GM18520 (cell line): ENCODE data around the gene TAOK3.
"Not testable (repeated sequence)": the region's sequence is repeated elsewhere in the genome, so short reads cannot be mapped to it uniquely, and the experiment has no call there.

ENCODE experiments used
- ATAC-seq: cut with Tn5 transposase; IDR thresholded peaks from one replicate; pipeline ENCODE4 v1.9.1; 2021; ENCODE audit not compliant: unreplicated experiment

Gene TAOK3

GRCh38 chr12:118145113-118145797 lies 227.5 kb downstream of the TAOK3 start:
- no peak for ATAC-seq

DNA sequence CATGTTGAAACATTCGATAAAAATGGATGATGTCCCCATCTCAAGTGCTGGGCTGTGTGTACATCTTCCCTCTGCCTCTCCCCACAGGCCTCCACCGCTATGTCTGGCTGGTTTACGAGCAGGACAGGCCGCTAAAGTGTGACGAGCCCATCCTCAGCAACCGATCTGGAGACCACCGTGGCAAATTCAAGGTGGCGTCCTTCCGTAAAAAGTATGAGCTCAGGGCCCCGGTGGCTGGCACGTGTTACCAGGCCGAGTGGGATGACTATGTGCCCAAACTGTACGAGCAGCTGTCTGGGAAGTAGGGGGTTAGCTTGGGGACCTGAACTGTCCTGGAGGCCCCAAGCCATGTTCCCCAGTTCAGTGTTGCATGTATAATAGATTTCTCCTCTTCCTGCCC lies 228.2 kb downstream of the TAOK3 start:
- no peak for ATAC-seq

- ATAC-seq = no peak
Observed at GRCh38 chr12:118140825-118141224, 231.9 kb downstream of the TAOK3 start.

- no peak for ATAC-seq
Observed at GRCh38 chr12:118137148-118137678, 235.5 kb downstream of the TAOK3 start.

DNA sequence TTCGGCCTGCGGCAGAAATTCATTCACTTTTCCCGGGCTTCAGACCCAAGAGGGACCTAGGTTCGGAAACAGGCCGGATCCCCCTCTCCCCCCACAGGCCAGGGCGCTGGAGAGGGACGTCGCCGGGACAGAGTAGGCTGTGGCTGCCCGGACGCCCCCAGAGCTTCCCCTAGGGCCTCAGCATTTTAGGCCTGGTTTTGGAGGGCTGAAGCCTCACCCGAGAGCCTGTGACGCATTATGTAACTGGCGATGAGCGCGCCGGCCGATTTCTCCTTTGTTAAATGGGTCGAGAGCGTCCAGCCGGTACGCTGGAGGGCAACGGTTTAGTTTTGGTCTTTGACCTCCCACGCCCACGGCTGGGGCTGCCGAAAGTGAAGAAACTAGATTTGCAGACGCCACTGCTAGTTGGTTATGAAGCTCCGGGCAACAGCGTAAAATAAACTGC lies 236.1 kb downstream of the TAOK3 start:
- ATAC-seq = no peak

GRCh38 chr12:118135788-118136558 lies 236.7 kb downstream of the TAOK3 start, which contains the start of gene PEBP1:
TSS of gene PEBP1 (plus strand) at chr12:118136124. CDS start at chr12:118136210, 86 bp downstream.
- ATAC-seq = peak; percentile 91

GRCh38 chr12:118129436-118129835 lies 243.3 kb downstream of the TAOK3 start:
- ATAC-seq = not testable (repeated sequence)

DNA sequence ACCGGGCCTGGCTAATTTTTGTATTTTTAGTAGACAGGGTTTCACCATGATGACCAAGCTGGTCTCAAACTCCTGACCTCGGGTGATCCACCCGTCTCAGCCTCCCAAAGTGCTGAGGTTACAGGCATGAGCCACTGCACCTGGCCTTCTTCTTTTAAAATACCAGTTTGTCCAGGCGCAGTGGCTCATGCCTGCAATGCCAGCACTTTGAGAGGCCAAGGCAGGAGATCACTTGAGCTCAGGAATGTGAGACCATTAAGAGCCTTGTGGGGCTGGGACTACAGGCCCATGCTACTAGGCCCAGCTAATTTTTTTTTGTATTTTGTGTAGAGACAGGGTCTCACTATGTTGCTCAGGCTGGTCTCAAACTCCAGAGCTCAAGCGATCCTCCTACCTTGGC lies 244.8 kb downstream of the TAOK3 start:
- no peak for ATAC-seq

DNA sequence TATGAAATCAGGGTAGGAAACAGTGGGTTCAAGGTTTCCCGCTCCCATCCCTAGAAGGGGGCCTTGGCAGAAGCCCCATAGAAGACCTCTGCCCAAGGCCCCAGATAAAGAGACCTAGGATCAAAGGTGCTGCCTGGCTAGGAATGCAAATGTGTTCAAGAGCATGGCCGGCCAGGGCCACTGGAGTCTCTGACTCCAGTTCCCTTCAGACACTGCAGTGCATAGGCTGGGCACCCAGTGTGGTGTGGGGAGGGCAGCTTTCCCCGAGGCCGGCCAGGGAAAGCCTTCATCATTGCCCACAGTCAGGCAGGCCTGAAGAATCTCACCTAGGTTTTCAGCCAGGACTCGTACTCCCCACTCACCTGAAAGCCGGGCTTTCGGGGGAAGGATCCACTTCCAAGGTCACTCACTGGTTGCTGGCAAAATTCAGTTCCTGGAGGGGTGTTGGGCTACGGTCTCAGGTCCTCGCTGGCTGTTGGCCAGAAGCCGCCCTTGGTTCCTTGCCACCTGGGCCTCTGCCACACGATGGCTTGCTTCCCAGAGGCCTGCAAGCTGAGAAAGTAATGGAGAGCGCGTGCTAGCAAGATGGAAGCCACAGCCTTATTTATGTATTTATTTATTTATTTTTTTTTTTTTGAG lies 246.5 kb downstream of the TAOK3 start:
- ATAC-seq = no peak

- ATAC-seq = no peak
Observed at GRCh38 chr12:118125743-118126118, 247.0 kb downstream of the TAOK3 start.

- no peak for ATAC-seq
Observed at GRCh38 chr12:118124333-118124874, 248.3 kb downstream of the TAOK3 start.

DNA sequence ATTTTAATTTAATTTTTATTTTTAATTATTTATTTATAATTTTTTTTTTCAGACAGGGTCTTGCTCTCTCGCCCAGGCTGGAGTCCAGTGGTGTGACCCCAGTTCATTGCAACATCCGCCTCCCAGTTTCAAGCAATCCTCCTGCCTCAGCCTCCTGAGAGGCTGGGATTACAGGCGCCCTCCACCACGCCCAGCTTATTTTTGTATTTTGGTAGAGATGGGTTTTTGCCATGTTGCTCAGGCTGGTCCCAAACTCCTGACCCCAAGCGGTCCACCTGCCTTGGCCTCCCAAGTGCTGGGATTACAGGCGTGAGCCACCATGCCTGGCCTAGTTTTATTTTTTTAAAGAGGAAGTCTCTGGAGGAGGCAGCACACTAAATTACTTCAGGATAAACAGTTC lies 250.4 kb downstream of the TAOK3 start:
- no peak for ATAC-seq

DNA sequence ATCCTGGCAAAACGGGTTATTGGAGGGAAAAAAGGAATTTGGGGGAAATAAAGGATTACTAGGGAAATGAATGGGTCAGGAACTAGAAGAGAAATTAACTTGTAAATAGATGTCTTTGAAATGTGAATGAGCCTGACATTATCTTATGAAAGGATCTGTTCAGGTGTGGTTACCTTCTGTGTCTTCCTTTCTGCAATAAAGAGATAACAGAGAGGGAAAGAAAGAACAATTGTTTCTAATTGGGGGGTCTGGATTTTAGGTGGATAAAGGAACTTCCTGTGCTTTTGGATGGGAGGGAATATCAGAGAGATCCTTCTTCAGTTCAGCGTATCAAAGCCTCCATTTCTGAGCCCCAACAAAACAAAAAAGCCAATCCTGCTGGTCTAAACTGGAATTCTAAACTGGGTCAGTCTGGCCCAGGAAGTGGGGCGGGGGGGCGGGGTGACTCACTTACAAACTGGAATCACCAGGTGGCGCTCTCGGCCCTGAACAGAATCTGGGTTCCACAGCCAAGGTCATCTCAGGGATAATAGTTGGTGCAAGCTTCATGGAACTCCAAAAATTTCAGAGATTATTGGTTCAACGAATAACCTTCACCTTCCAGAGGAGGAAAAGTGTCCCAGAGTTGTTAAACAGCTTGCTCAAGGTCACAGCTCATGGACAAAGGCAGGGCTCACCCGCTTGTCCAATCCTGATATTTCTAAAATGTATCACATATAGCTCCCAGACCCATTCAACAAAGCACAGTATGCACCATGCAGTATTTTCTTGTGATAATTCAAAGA lies 251.9 kb downstream of the TAOK3 start:
- ATAC-seq = no peak

- ATAC-seq = no peak
Observed at GRCh38 chr12:118119449-118119879, 253.2 kb downstream of the TAOK3 start.

DNA sequence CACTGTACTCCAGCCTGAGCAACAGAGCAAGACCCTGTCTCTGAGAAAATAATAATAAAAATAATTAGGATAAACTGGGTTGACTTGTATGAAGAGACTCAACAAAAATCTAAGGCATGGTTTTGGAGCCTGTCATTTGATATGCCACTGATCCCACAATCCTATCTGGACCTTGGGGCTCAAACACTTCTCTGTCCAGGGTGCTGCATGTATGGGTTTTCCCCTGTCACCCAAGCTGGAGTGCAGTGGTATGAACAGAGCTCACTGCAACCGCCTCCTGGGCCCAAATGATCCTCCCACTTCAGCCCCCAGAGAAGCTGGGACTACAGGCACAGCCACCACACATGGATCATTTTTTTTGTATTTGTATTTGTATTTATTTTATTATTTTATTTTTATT lies 263.6 kb downstream of the TAOK3 start:
- no peak for ATAC-seq

- ATAC-seq = no peak
Observed at GRCh38 chr12:118107694-118108093, 265.0 kb downstream of the TAOK3 start.

GRCh38 chr12:118107011-118107410 lies 265.7 kb downstream of the TAOK3 start:
- ATAC-seq = no peak

DNA sequence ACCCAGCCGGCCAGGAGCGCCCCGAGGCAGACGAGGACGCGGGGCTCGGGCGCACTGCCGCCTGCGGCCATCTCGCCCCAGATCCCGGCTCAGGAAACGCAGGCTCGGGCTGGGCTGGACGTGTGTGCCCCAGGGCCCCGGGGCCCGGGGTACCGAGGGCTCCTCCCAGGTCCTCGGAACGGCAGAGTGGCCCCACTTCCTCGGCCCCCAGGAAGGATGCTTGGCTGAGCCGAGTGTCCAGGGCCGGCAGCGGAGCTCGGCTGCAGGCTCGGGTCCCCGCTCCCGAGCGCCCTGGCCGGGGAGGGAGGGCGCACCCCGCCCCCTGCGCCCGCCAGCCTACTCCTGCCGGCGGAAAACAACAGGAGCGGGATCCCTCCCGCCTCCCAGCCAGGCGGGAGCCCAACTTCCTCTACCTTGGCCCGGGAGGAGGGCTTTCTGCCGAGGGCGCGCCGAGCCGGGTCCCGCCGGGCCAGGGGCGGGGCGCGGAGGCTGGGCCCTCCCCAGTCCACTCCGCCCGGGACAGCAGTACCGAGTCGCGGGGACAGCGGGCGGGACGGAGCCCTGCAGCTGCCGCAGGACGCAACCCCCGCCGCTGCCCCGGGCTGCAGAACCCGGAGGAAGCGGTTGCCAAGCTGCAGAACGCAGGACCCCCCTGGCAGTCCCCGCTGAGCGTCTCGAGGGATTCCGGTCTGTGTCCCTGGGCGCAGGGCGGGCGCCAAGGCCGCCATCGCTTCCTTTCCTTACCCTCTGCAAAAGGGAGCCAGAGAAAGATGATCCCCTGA lies 268.9 kb downstream of the TAOK3 start, which contains the start of gene VSIG10:
VSIG10 (minus strand) TSS at position 411 of the 782 bp plus-strand sequence; CDS start at position 71, 340 bp downstream.
- ATAC-seq = no peak

DNA sequence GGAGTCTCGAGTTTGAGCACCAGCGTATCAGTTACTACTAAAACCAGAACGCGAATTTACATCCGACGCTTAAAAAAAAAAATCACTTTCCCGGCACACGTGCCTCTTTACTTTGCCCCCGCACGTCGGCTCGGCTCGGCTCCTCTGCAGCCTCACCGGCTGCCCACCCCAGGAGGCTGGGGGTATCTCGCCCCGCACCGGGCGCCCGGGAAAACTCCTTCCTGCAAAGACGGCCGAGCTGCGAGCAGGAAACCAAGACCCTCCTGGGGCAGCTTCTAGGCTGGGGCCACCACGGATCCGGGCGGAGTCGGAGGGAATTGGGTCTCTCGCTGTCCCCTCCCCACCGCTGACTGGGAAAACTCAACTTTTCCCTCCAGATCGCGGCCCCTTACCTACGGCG lies 269.5 kb downstream of the TAOK3 start:
- ATAC-seq = no peak

DNA sequence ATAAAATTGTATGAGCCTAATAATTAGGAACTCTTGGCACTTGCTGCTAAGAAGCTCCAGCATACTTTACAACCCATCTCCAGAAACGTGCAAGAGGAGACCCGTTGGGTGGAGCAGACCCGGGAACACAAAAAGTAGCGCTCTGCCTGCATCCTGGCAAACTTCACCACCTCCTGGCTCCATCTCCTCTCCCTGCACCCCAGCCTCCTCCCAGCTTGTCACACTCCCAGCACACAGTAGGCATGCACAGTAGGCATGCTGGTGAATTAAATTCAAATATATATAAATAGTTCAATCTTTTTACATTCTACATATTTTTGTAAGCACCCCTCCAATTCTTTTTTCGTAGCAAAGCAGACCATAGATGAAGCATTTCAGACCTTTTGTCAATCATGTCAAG lies 270.1 kb downstream of the TAOK3 start:
- no peak for ATAC-seq
